NCI-H510A treated with DMSO at 0.1 percent for 48 hours (cell line): Measurements from ENCODE around the gene CDK5R1.
A peak's percentile ranks its signal among the peaks of the same experiment; 100 is the strongest.
"Not testable (repeated sequence)": the region's sequence is repeated elsewhere in the genome, so short reads cannot be mapped to it uniquely, and the experiment has no call there.

Experiments used
- DNase-seq: peaks from one replicate; lab custom pipeline; 2025; lab: John Stamatoyannopoulos, UW

Gene CDK5R1

GRCh38 chr17:32486701-32487472 lies at the start of gene CDK5R1:
Gene CDK5R1, plus strand, starts transcription at chr17:32486993. Its CDS starts 628 bp downstream, at chr17:32487621.
- peak; percentile 70 for DNase-seq

DNA sequence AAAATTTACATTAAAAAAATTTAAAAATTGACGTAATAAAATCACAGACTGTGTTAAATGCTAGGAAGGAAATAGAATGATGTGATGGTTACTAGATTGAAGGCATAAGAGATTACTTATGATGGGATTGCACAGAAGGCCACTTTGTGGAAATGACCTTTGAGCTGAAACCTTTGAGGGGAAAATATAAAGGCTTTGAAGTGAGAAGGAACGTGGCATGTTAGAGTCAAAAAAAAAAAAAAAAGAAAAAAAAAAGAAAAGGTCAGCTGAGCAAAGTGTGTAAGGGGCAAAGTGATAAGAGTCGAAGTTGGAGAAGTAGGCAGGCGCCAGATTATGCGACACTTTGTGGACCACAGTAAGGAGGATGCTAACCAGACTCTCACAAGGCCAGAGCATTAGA lies 46.1 kb upstream of the CDK5R1 start:
- no peak for DNase-seq

DNA sequence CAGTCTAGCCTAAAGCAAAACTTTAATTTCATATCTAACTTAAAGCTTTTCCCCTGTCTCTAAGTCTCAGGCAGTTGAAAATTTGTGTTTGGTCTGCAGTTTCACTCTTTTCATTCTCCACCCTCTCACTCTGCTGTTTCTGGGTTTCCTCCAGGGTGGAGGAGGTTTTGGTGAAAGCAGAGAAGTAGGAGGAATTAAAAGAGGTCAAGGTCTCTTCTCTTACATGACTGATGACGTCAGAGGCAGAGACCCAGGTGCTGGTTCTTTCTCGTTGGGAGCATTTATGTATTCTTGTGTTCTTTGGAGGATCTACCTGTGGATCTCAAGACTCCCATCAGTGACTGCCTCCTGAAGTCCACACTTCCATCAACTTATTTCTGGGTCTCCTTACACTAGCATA lies 44.9 kb upstream of the CDK5R1 start:
- no peak for DNase-seq

DNA sequence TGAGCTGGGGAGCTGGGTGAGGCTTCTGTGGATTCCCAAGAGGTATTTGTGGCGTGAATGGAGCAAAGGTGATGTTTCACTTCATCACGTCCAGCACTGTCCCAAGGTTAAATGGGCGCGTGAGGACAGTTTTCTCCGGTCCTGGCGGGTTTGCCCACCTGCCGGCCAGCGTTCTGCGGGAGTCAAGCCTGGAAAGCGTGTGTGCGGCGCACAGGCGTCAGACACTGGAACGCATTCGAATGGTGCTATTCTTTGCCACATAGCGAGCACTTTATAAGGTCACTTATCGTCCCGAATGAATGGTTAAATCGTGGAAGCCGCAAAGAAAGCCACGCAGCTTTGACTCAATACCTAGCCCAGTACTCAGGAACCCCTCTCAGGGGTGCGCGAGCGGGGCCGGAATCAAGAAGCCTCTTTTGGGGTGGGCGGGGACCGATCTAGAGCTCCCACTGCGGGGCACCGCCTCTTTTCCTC lies 42.9 kb upstream of the CDK5R1 start:
- no peak for DNase-seq

GRCh38 chr17:32444301-32445073 lies 42.3 kb upstream of the CDK5R1 start, which contains the start of gene PSMD11:
Gene PSMD11, plus strand, starts transcription at chr17:32444510. Its CDS starts 14 bp downstream, at chr17:32444524.
- DNase-seq, result peak; percentile 95

GRCh38 chr17:32445074-32445415 lies 41.7 kb upstream of the CDK5R1 start:
- peak; percentile 13 for DNase-seq

DNA sequence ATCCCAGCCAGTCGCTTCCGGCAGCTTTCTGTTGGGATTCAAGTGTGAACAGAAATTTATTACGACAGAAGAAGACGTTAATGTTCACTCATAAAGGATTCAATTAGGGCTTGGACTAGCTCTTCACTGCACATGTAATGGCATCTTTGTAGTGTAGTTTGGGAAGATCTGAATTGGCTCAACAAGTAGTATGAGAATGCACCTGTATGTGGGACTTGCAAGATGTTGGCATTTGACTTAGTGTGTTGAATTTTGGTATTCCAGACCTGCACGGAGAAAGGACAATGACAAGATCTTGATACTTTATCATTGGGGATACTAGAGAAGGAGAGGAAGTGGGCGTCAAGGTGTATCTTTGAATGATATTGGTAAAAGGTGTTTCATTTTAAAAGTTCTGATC lies 41.3 kb upstream of the CDK5R1 start:
- no peak for DNase-seq

- no peak for DNase-seq
Observed at GRCh38 chr17:32445971-32446370, 40.8 kb upstream of the CDK5R1 start.

DNA sequence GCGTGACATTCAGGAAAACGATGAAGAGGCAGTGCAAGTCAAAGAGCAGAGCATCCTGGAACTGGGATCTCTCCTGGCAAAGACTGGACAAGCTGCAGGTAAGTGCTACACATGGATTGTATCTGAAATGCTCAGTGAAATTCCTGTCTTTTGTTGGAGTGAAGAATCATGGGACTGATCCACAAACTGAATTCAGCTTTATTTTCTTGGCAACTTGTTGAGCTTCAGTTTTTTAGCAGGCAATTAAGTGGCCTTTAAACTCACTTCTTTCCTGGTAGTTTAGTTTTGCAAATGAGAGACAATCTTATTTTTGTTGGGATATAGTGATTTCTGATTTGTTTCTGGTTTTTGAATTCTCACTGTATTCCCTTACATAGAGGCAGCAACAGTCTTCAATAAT lies 39.8 kb upstream of the CDK5R1 start:
- no peak for DNase-seq

DNA sequence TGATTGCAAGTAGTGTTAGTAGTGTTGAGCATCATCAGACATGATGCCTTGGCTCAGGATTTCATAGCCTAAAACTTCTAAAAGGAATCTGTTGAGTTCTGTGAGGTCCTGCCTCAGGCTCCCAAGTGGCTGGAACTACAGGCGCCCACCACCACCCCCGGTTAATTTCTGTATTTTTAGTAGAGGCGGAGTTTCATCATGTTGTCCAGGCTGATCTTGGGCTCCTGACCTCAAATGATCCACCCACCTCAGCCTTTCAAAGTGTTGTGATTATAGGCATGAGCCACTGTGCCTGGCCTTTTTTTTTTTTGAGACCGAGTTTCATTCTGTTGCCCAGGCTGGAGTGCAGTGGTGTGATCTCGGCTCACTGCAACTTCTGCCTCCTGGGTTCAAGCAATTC lies 36.8 kb upstream of the CDK5R1 start:
- DNase-seq, result no peak

DNA sequence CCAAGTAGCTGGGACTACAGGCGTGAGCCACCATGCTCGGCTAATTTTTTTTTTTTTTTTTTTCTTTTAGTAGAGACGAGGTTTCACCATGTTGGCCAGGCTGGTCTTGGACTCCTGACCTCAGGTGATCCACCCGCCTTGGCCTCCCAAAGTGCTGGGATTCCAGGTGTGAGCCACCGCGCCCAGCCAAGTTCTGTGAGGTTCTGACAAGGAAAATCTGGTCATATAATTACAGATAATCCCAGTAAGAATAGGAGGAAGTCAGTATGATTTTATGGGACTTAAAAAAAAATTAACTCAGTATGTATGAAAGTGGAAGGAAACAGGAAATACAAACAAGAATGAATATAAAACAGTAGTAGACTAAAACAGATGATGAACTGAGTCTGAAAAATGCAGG lies 36.4 kb upstream of the CDK5R1 start:
- DNase-seq, result not testable (repeated sequence)

GRCh38 chr17:32451879-32452278 lies 34.9 kb upstream of the CDK5R1 start:
- DNase-seq, result no peak

DNA sequence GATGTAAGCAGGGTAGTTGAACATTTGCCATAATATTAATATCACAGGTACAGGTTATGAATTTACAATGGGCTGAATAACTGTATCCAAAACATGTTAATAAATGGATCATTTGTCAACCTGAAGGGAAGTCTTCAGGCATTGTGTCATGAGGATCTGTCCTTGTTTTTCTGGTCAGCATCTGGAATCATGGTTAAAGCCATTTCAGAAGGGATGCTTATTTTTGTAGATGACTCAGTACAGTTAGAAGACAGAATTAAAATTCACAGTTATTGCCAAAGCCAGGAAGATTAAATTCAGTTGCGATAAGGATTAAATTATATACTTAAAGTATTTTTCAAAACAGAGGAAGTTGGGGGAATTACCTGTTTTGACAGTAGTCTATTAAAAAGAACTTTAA lies 34.5 kb upstream of the CDK5R1 start:
- DNase-seq, result no peak

DNA sequence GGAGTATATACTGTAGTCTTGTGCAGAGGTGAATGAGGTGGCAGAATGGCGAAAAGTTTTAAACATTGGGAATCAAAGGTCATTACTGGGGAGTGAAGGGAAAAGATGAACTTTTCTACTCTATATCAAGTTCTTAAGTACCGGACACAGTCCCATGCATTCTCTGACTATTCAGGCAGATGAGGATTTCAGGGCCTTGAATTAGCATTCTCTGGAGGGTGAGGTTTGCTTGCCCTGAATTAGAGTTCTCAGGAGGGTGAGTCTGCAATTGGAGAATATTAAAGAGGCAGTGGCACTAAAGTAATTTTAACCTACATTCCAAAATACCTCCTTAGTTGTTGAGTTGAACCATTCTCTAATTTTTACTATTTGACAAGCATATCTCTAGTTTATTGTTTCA lies 33.4 kb upstream of the CDK5R1 start:
- DNase-seq, result no peak

- DNase-seq, result no peak
Observed at GRCh38 chr17:32458371-32458770, 28.4 kb upstream of the CDK5R1 start.

GRCh38 chr17:32460054-32460453 lies 26.7 kb upstream of the CDK5R1 start:
- no peak for DNase-seq

DNA sequence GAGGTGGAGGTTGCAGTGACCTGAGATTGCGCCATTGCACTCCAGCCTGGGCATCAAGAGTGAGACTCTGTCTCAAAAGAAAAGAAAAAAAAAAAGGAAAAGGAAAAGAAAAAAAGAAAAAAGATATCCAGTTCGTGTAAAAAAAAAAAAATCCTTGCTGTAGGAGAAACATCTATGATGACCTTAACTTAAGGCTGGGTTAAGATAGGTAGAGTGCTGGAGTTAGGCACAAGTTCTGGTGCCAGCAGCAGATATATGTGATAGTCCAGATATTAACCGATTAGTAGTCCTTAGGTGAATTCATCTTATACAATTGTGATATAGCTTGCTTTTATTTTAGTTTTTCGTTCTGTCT lies 25.3 kb upstream of the CDK5R1 start:
- DNase-seq, result no peak

DNA sequence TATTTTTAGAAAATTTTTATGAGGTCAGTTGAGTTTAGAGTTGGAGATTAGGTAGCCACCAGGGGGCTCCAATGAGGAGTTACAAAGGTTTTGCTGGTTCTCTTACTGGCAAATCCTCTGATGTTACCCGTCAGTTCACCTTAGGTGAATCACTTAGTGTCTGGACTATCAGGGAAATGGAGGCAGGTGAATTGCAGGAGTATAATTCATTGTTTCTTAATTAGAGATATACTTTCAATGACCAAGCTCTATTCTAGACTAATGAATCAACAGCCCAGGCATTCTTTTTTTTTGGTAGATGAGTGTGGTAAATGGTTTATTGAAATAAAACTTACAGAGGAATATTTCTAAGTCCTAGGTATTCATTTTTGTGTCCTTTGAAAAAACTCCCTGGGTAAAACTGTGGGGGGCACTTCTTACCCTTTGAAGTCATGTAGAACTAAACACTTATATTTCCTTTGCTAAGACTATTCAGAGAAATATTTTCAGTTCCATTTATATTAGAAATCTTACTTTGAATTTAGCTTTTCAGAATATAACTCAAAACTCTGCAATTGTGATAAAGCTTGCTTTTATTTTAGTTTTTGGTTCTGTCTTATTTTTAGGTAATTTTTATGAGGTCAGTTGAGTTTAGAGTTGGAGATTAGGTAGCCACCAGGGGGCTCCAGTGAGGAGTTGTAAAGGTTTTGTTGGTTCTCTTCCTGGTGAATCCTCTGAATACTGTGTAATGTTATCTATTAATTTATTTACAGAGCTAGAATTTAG lies 24.8 kb upstream of the CDK5R1 start:
- peak; percentile 61 for DNase-seq

- DNase-seq, result no peak
Observed at GRCh38 chr17:32463304-32463703, 23.5 kb upstream of the CDK5R1 start.

GRCh38 chr17:32464374-32464773 lies 22.4 kb upstream of the CDK5R1 start:
- no peak for DNase-seq

GRCh38 chr17:32467949-32468348 lies 18.8 kb upstream of the CDK5R1 start:
- no peak for DNase-seq

DNA sequence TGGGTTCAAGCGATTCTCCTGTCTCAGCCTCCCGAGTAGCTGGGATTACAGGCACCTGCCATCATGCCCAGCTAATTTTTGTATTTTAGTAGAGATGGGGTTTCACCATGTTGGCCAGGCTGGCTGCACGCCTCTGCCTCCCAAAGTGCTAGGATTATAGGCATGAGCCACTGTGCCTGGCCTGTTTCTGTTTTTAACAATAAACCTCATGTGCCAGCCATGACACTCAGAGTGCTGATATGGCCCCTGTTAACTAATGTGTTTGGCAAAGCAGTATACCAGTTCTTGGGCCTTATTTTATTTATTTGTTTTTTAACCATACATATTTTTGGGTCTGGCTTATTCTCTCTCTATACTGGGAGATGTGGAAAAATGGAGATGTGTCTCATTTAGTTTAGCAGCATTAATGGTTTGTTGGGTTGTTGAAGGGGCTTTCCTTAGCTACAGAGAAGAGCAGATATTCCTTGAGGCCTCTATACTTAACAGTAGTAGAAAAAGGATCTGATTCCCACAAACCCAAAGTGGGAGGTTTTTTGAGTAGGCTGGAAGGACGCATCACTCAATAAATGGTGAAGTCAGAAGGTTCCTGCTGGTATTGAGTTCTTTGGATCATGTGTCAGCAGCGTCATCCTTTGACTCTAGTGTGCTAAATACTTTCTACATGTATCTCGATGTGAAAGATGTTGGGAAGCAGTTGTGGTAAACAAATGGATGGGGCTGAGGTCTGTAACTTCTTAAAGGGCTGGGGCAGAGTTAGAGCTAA lies 16.2 kb upstream of the CDK5R1 start:
- no peak for DNase-seq
